Glutamatergic neuron (in vitro differentiated cells): Measurements from ENCODE around the gene CLSTN2. TPM values are rescaled to one million over a fixed set of nuclear protein-coding genes. Genes with fewer than 3 reads are reported as not detected.

ENCODE experiments used
- DNase-seq: peaks from one replicate; pipeline ENCODE4 v3.0.0; 2022
- H3K27ac Mint-ChIP-seq: one replicate; pipeline ENCODE4 v1.8.0; 2020; ENCODE audit warnings: mild to moderate bottlenecking, mixed read lengths, inconsistent platforms; ENCODE audit not compliant: unreplicated experiment
- H3K27me3 Mint-ChIP-seq: one replicate; pipeline ENCODE4 v1.8.0; 2020; ENCODE audit warnings: mild to moderate bottlenecking, moderate library complexity, mixed read lengths, inconsistent platforms; ENCODE audit not compliant: unreplicated experiment
- H3K36me3 Mint-ChIP-seq: one replicate; pipeline ENCODE4 v1.8.0; 2020; ENCODE audit warnings: mild to moderate bottlenecking, mixed read lengths, inconsistent platforms; ENCODE audit not compliant: unreplicated experiment
- H3K4me1 Mint-ChIP-seq: one replicate; pipeline ENCODE4 v1.8.0; 2020; ENCODE audit warnings: mild to moderate bottlenecking, low read depth, mixed read lengths, inconsistent platforms; ENCODE audit not compliant: unreplicated experiment
- H3K4me3 Mint-ChIP-seq: one replicate; pipeline ENCODE4 v1.8.0; 2020; ENCODE audit warnings: mild to moderate bottlenecking, mixed read lengths, inconsistent platforms; ENCODE audit not compliant: unreplicated experiment
- H3K9me3 Mint-ChIP-seq: one replicate; pipeline ENCODE4 v1.8.0; 2020; ENCODE audit warnings: mild to moderate bottlenecking, moderate library complexity, mixed read lengths, inconsistent platforms; ENCODE audit not compliant: unreplicated experiment
- CTCF ChIP-seq: fragments of 200-600 bp; sonication (generic); IDR thresholded peaks from one replicate; pipeline ENCODE4 v1.5.0; 2021; ENCODE audit not compliant: partially characterized antibody, unreplicated experiment
- total RNA-seq: library from RNA; stranded (reverse); fragmentation: NEBNext Ultra II Directional; extraction: Animal tissue kit (Norgen Biotek cat#: 25700); gene quantifications from one replicate; pipeline ENCODE4 v1.2.1, GENCODE V29; 2021; ENCODE audit not compliant: unreplicated experiment

The CLSTN2 gene
- total RNA-seq, 1 donor from 2014 or later, result 3.1 TPM

- no peak overlapping the region for H3K4me3 Mint-ChIP-seq
- no peak overlapping the region for H3K27ac Mint-ChIP-seq
- DNase-seq, result no peak
- H3K36me3 Mint-ChIP-seq, result no peaks in the 10 kb centered on the region
- H3K4me1 Mint-ChIP-seq, result peaks cover 6% of the 10 kb centered on the region
- no peaks in the 10 kb centered on the region for H3K9me3 Mint-ChIP-seq
- H3K27me3 Mint-ChIP-seq, result peaks cover 1% of the 10 kb centered on the region
- no peak for TF ChIP-seq CTCF
These were observed 303.8 kb downstream of the CLSTN2 start for GRCh38 chr3:140238646-140239314.

DNA sequence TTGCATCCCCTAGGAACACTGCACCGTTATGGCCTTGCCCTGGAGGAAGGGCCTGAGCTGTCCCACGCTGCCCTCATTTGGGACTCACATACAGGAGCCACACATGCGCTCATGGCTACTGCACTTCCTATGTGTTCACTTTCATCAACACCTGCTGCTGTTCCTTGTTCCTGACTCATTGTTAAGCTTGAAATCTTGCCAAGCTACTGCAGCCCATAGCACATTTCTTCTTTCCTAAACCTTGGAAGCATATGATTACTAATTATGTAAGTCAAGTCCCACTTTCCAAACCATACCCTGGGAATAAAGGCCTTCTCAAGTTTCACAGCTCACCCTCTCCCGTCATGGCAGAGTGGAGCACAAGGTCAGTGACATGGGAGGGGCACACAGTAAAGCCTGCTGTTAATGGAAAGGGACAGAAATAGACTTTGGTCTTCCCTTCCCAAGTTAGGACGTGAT, 307.9 kb downstream of the CLSTN2 start:
- H3K36me3 Mint-ChIP-seq, result no peaks in the 10 kb centered on the region
- H3K9me3 Mint-ChIP-seq, result no peaks in the 10 kb centered on the region
- TF ChIP-seq CTCF, result no peak
- no peak for DNase-seq
- peaks cover 6% of the 10 kb centered on the region for H3K4me1 Mint-ChIP-seq
- peaks cover 3% of the 10 kb centered on the region for H3K27me3 Mint-ChIP-seq
- no peak overlapping the region for H3K27ac Mint-ChIP-seq
- no peak overlapping the region for H3K4me3 Mint-ChIP-seq

- H3K36me3 Mint-ChIP-seq, result no peaks in the 10 kb centered on the region
- DNase-seq, result no peak
- no peak overlapping the region for H3K4me3 Mint-ChIP-seq
- TF ChIP-seq CTCF, result no peak
- peaks cover 3% of the 10 kb centered on the region for H3K27me3 Mint-ChIP-seq
- no peaks in the 10 kb centered on the region for H3K9me3 Mint-ChIP-seq
- H3K27ac Mint-ChIP-seq, result no peak overlapping the region
- H3K4me1 Mint-ChIP-seq, result peaks cover 6% of the 10 kb centered on the region
These were observed 308.6 kb downstream of the CLSTN2 start for GRCh38 chr3:140243575-140243974.

- Mint-ChIP-seq H3K9me3 (no peaks in the 10 kb centered on the region), H3K36me3 (no peaks in the 10 kb centered on the region), H3K4me1 (peaks cover 6% of the 10 kb centered on the region), H3K27ac (no peak overlapping the region), H3K4me3 (no peak overlapping the region), H3K27me3 (peaks cover 3% of the 10 kb centered on the region)
- TF ChIP-seq CTCF, result no peak
- DNase-seq, result no peak
These were observed 309.9 kb downstream of the CLSTN2 start for GRCh38 chr3:140244893-140245292.

- H3K4me3 Mint-ChIP-seq, result no peak overlapping the region
- H3K9me3 Mint-ChIP-seq, result no peaks in the 10 kb centered on the region
- no peak for DNase-seq
- no peak for TF ChIP-seq CTCF
- no peaks in the 10 kb centered on the region for H3K36me3 Mint-ChIP-seq
- no peak overlapping the region for H3K27ac Mint-ChIP-seq
- peaks cover 1% of the 10 kb centered on the region for H3K27me3 Mint-ChIP-seq
- H3K4me1 Mint-ChIP-seq, result peaks cover 11% of the 10 kb centered on the region
These were observed 311.6 kb downstream of the CLSTN2 start for GRCh38 chr3:140246578-140246977.
